GM08714 (cell line): ENCODE data around the gene HOXB1.
"Not testable (repeated sequence)": the region's sequence is repeated elsewhere in the genome, so short reads cannot be mapped to it uniquely, and the experiment has no call there.

Experiments used
- H3K4me3 ChIP-seq: fragments of 200-500 bp; sonication (Bioruptor generic); 2 replicates; pipeline ENCODE4 v1.5.1; 2014; ENCODE audit warnings: mild to moderate bottlenecking, low read length, inconsistent platforms
- ZNF274 ChIP-seq: IDR thresholded peaks from 2 replicates; pipeline ENCODE4 v1.6.1; 2012; ENCODE audit warnings: mild to moderate bottlenecking, low read depth, low read length

Gene HOXB1

GRCh38 chr17:48539177-48539576, 8.4 kb upstream of the HOXB1 start:
- H3K4me3 ChIP-seq = no peak overlapping the region
- no peak for TF ChIP-seq ZNF274

GRCh38 chr17:48537316-48537715, 6.5 kb upstream of the HOXB1 start:
- TF ChIP-seq ZNF274 = no peak
- H3K4me3 ChIP-seq = no peak overlapping the region

- not testable (repeated sequence) for H3K4me3 ChIP-seq
Measured at GRCh38 chr17:48535793-48536559, 5.2 kb upstream of the HOXB1 start.

- TF ChIP-seq ZNF274 = no peak
- H3K4me3 ChIP-seq = no peak overlapping the region
Measured at GRCh38 chr17:48532261-48532660, 1.4 kb upstream of the HOXB1 start.

GRCh38 chr17:48530208-48530886, 464 bp downstream of the HOXB1 start:
- H3K4me3 ChIP-seq = no peak overlapping the region
- TF ChIP-seq ZNF274 = no peak

- no peak for TF ChIP-seq ZNF274
- no peak overlapping the region for H3K4me3 ChIP-seq
Measured at GRCh38 chr17:48529683-48530009, 1.2 kb downstream of the HOXB1 start.

GRCh38 chr17:48528936-48529682, 1.7 kb downstream of the HOXB1 start:
- no peak for TF ChIP-seq ZNF274
- H3K4me3 ChIP-seq = no peak overlapping the region

- no peak for TF ChIP-seq ZNF274
- no peak overlapping the region for H3K4me3 ChIP-seq
Measured at GRCh38 chr17:48528153-48528935, 2.5 kb downstream of the HOXB1 start.

GRCh38 chr17:48527547-48527932, 3.3 kb downstream of the HOXB1 start:
- no peak overlapping the region for H3K4me3 ChIP-seq
- no peak for TF ChIP-seq ZNF274

GRCh38 chr17:48526608-48527546, 3.9 kb downstream of the HOXB1 start:
- H3K4me3 ChIP-seq = no peak overlapping the region
- TF ChIP-seq ZNF274 = no peak

GRCh38 chr17:48523010-48523409, 7.8 kb downstream of the HOXB1 start:
- TF ChIP-seq ZNF274 = no peak
- H3K4me3 ChIP-seq = no peak overlapping the region

- H3K4me3 ChIP-seq = no peak overlapping the region
- TF ChIP-seq ZNF274 = no peak
Measured at GRCh38 chr17:48522031-48522653, 8.7 kb downstream of the HOXB1 start.

GRCh38 chr17:48520631-48521079, 10.2 kb downstream of the HOXB1 start:
- TF ChIP-seq ZNF274 = no peak
- H3K4me3 ChIP-seq = no peak overlapping the region

- TF ChIP-seq ZNF274 = no peak
- H3K4me3 ChIP-seq = no peak overlapping the region
Measured at GRCh38 chr17:48519427-48519826, 11.4 kb downstream of the HOXB1 start.
